Measurements from ENCODE around the gene ITGA1.
"Not testable (repeated sequence)": the region's sequence is repeated elsewhere in the genome, so short reads cannot be mapped to it uniquely, and the experiment has no call there.

The ITGA1 gene

GRCh38 chr5:52909192-52909591 lies 121.5 kb downstream of the ITGA1 start:
- no peak for DNase-seq

GRCh38 chr5:52910071-52910470 lies 122.4 kb downstream of the ITGA1 start:
- no peak for DNase-seq

- peak; percentile 75 for DNase-seq
Observed at GRCh38 chr5:52915176-52915875, 127.6 kb downstream of the ITGA1 start.

DNA sequence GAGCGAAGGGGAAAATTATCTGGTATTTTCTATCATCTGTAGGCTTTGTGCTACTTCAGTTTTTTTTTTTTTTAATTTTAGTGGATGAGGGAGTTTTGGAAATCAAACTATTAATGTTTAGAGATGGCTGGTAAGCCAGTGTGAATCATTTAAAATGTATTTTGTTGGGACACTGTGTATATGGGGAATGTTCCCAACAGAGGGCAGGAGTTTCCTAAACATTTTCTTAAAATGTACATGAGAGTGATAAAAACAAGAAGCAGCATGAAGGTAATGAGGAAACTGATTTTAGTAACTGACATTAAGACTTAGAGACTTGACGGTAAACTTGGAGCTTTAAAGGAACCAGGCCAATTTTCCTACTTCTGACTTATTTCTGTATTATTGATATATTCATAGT lies 133.2 kb downstream of the ITGA1 start:
- no peak for DNase-seq

- peak; percentile 19 for DNase-seq
Observed at GRCh38 chr5:52922384-52922783, 134.7 kb downstream of the ITGA1 start.

DNA sequence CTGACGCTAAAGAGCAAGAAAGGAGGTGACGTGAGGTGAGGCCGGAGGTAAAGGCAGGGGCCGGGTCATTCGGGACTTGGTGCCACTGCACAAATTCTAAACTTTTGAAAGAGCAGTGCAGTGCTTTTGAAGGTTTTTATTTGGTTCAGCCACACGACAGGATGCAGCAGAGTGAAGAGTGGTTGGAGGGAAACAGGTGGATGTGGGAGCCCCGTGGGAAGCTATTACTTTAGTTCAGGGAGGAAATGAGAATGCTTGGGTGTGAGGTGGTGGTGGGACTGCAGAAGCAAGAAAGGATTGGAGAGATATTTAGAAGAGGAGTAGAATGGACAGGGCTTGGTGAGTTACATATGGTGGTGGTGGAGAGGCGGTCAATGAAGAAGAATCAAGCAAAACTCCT lies 136.7 kb downstream of the ITGA1 start:
- DNase-seq = no peak

GRCh38 chr5:52925001-52925400 lies 137.3 kb downstream of the ITGA1 start:
- DNase-seq = no peak

DNA sequence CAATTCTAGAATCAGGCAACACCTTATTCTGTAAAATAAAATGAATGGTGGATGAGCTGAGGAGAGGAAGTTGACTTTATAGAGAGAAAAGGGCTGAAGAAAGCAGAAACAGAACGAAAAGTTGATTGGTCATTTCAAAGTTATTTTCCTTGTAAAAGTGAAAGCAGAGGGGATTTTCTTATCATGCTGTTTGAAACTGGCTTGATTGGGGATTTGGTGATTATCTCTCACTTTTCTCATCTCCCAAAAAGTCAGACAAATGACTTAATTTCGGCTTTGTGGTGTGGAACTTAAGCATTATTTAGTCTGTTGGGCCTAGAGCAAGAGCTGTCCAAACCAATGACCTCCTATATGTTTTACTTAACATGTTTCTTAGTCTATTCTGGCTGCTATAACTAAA lies 141.0 kb downstream of the ITGA1 start:
- no peak for DNase-seq

GRCh38 chr5:52938226-52938625 lies 150.5 kb downstream of the ITGA1 start:
- no peak for DNase-seq

DNA sequence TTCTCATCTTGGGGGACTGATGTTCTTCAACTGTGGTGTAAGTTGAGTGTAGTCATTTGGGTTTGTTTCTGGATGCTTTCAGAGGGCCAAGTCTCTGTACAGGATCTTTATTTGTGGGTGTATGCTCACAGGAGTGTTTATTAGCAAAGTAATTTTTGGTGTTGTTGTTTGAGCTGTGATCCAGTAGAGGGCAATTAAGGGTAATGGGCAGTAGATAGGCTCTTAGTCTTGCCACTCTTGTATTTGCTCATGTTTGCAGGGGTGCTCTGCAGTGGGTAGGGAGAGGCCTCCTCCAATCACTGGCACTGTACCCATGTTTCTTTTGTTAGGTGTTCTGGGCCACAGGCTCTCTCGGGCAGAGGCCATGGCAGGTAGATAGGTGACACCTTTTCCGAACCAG lies 155.6 kb downstream of the ITGA1 start:
- DNase-seq = no peak

- DNase-seq = no peak
Observed at GRCh38 chr5:52943808-52944207, 156.1 kb downstream of the ITGA1 start.

- no peak for DNase-seq
Observed at GRCh38 chr5:52945040-52945439, 157.3 kb downstream of the ITGA1 start.

DNA sequence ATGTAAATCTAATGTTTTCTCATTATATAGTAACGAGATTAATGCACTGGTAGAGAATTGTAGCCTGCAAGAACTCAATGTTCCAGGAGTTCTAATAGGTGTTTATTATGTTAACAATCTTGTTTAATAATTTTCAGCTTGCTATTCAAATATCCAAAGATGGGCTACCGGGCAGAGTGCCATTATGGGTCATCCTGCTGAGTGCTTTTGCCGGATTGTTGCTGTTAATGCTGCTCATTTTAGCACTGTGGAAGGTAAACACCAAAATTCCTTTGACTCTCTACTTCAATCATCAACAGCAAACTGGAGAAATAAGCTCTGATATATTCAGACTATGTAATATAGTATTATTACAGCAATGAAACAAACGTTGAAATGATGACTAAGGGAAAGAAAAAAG lies 159.5 kb downstream of the ITGA1 start:
- DNase-seq = no peak

- no peak for DNase-seq
Observed at GRCh38 chr5:52947851-52948250, 160.1 kb downstream of the ITGA1 start.

DNA sequence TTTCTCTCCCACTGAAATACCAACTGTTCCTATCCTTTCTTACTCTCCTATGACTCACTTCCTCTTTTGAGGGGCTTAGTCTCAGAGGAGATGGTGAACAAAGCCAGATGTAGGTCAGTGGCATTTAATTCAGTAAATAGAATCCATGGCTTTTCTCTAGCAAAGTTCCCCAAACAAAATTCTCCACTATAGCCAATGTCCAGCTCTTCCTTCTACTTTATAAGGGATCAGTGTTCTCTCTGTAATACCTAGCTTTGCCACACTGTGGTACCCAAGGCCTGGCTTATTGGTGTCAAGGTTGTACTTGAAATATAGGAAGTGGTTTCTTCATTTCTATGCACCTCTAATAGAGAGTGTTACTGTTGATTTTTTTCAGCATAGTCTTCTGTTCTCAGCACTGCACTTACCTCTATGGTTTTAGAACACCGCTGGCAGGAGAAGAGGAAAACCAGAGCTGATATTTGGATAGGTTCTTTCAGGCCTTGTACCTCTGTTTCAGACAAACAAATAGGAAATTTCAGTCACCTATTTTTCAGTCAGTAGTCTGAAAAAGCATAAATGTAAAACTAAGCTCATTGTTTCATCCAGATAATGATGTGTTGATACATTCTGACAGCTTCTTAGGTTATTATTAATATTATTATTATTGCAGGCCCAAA lies 160.8 kb downstream of the ITGA1 start:
- DNase-seq = peak; percentile 73

GRCh38 chr5:52950686-52951085 lies 163.0 kb downstream of the ITGA1 start:
- DNase-seq = no peak

DNA sequence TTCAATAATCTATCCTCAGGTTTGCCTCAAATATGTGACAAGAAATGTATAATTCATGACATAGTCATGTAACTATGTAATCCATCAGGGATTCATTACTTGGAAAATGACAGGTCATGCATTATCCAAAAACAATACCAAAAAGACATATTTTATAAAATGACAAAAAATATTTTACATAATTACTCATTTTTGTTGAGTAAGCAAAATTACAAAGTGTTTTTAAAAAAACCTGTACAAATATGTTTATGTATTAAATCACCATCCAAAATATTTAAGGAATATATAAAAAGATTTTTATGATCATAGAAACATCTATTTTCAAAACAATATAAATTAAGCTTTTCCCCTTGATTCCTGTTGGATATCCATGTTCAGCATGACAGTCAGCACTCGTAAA lies 164.8 kb downstream of the ITGA1 start:
- no peak for DNase-seq

GRCh38 chr5:52956014-52956413 lies 168.3 kb downstream of the ITGA1 start:
- no peak for DNase-seq

GRCh38 chr5:52956915-52957747 lies 169.4 kb downstream of the ITGA1 start:
- DNase-seq = no peak

GRCh38 chr5:52961274-52961681 lies 173.6 kb downstream of the ITGA1 start:
- DNase-seq = peak; percentile 70

DNA sequence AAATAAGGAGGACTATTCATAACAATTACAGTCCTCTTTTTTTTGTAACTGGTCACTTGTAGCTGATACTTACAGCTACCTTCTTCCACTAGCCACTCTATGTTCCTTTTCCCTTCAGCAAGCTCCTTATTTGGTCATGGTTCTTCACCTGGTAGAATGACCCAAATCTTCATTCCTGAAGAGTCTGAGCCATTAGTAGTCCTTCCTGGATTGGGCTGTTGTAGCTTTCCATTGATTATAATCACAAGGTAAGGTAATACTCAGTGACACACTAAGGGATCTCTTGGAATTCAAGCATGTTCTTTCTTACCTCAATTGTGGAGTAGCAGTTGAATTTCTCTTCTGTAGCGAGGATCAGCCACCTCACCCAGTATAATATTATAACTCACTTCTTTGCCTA lies 175.9 kb downstream of the ITGA1 start:
- DNase-seq = no peak

DNA sequence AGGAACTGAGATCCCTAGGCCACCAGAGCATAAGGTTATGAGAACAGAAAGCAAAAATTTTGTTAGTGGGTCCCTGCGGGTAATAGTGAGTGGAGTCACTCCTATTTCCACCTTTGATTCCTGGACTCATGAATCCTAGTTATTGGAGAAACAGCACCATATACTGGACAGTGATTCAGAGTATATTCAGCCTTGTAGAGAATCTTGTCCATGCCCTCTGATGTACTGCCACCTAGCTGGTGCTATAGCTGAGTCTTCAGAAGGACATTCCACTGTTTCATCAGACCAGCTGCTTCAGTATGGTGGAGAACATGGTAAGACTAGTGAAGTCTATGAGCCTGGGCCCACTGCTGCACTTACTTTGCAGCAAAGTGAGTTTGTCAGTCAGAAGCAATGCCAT lies 176.4 kb downstream of the ITGA1 start:
- no peak for DNase-seq

DNA sequence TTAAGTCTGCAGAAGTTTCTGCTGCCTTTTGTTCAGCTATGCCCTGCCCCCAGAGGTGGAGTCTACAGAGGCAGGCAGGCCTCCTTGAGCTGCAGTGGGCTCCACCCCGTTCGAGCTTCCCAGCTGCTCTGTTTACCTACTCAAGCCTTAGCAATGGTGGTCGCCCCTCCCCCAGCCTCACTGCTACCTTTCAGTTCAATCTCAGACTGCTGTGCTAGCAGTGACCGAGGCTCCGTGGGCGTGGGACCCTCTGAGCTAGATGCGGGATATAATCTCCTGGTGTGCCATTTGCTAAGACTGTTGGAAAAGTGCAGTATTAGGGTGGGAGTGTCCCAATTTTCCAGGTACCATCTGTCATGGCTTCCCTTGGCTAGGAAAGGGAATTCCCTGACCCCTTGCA lies 188.4 kb downstream of the ITGA1 start:
- DNase-seq = not testable (repeated sequence)
